GM21619 (cell line): Measurements from ENCODE around the gene OTUB2.

ENCODE experiments used
- ATAC-seq: cut with Tn5 transposase; IDR thresholded peaks from one replicate; pipeline ENCODE4 v1.9.1; 2021; ENCODE audit not compliant: unreplicated experiment

Gene OTUB2

GRCh38 chr14:94097091-94097490 lies 71.0 kb downstream of the OTUB2 start:
- no peak for ATAC-seq
